ENCODE measurements around the gene AHR. TPM values are rescaled to one million over a fixed set of nuclear protein-coding genes. Genes with fewer than 3 reads are reported as not detected.
A peak's percentile ranks its signal among the peaks of the same experiment; 100 is the strongest.

AHR gene
- total RNA-seq, 1 donor from 2014 or later, result 12.1 TPM

- no peaks in the 10 kb centered on the region for H3K27me3 Mint-ChIP-seq (ENCODE audit: low read depth)
- H3K27ac Mint-ChIP-seq (ENCODE audit: unreplicated experiment), result no peak overlapping the region
- no peak for TF ChIP-seq CTCF (conservative IDR thresholded peaks at IDR 0.05)
- H3K36me3 Mint-ChIP-seq (ENCODE audit: low read depth), result peaks cover 22% of the 10 kb centered on the region
- H3K9me3 Mint-ChIP-seq, result peaks cover 35% of the 10 kb centered on the region
- no peak overlapping the region for H3K4me3 Mint-ChIP-seq
- no peak for DNase-seq (ENCODE audit: low read depth, low spot score)
- H3K4me1 Mint-ChIP-seq, result peaks cover 8% of the 10 kb centered on the region
These were observed 28.9 kb upstream of the AHR start for GRCh38 chr7:17269341-17270221.

GRCh38 chr7:17274551-17275245 lies 23.8 kb upstream of the AHR start:
- no peak for TF ChIP-seq CTCF (conservative IDR thresholded peaks at IDR 0.05)
- H3K27ac Mint-ChIP-seq (ENCODE audit: unreplicated experiment), result peak overlapping the region; percentile 83
- peaks cover 15% of the 10 kb centered on the region for H3K36me3 Mint-ChIP-seq (ENCODE audit: low read depth)
- no peak overlapping the region for H3K4me3 Mint-ChIP-seq
- DNase-seq (ENCODE audit: low read depth, low spot score), result no peak
- peaks cover 14% of the 10 kb centered on the region for H3K9me3 Mint-ChIP-seq
- H3K27me3 Mint-ChIP-seq (ENCODE audit: low read depth), result no peaks in the 10 kb centered on the region
- H3K4me1 Mint-ChIP-seq, result peaks cover 15% of the 10 kb centered on the region

- no peak for TF ChIP-seq CTCF (conservative IDR thresholded peaks at IDR 0.05)
- H3K36me3 Mint-ChIP-seq (ENCODE audit: low read depth), result peaks cover 12% of the 10 kb centered on the region
- H3K27me3 Mint-ChIP-seq (ENCODE audit: low read depth), result no peaks in the 10 kb centered on the region
These were observed 22.4 kb upstream of the AHR start for GRCh38 chr7:17275749-17276671.

GRCh38 chr7:17279061-17279460 lies 19.4 kb upstream of the AHR start:
- Mint-ChIP-seq H3K4me1 (peaks cover 12% of the 10 kb centered on the region), H3K4me3 (no peak overlapping the region), H3K27ac (ENCODE audit: unreplicated experiment) (no peak overlapping the region), H3K27me3 (ENCODE audit: low read depth) (no peaks in the 10 kb centered on the region), H3K9me3 (peaks cover 1% of the 10 kb centered on the region), H3K36me3 (ENCODE audit: low read depth) (peaks cover 1% of the 10 kb centered on the region)
- DNase-seq (ENCODE audit: low read depth, low spot score), result no peak
- TF ChIP-seq CTCF (conservative IDR thresholded peaks at IDR 0.05), result no peak

More at GRCh38 chr7:17275749-17276671, 22.4 kb upstream of the AHR start:
- H3K9me3 Mint-ChIP-seq, result peaks cover 8% of the 10 kb centered on the region
- peaks cover 15% of the 10 kb centered on the region for H3K4me1 Mint-ChIP-seq
- DNase-seq (ENCODE audit: low read depth, low spot score), result no peak
- no peak overlapping the region for H3K4me3 Mint-ChIP-seq
- peak overlapping the region; percentile 20 for H3K27ac Mint-ChIP-seq (ENCODE audit: unreplicated experiment)

- Mint-ChIP-seq H3K27me3 (ENCODE audit: low read depth) (peaks cover 5% of the 10 kb centered on the region), H3K4me1 (no peaks in the 10 kb centered on the region), H3K9me3 (no peaks in the 10 kb centered on the region), H3K36me3 (ENCODE audit: low read depth) (no peaks in the 10 kb centered on the region), H3K4me3 (no peak overlapping the region), H3K27ac (ENCODE audit: unreplicated experiment) (no peak overlapping the region)
- DNase-seq (ENCODE audit: low read depth, low spot score), result no peak
- TF ChIP-seq CTCF (conservative IDR thresholded peaks at IDR 0.05), result no peak
These were observed 9.3 kb upstream of the AHR start for GRCh38 chr7:17289074-17289645.
